ENCODE data around the gene APOBEC3B.

- no peak for TF ChIP-seq MXI1 (conservative IDR thresholded peaks at IDR 0.05; ENCODE audit: poor library complexity, severe bottlenecking)
- no peak for TF ChIP-seq TAF1 (IDR thresholded peaks at IDR 0.05; ENCODE audit: low read depth)
- TF ChIP-seq POLR2AphosphoS5 (IDR thresholded peaks at IDR 0.05), result no peak
- TF ChIP-seq, protein P1, sequence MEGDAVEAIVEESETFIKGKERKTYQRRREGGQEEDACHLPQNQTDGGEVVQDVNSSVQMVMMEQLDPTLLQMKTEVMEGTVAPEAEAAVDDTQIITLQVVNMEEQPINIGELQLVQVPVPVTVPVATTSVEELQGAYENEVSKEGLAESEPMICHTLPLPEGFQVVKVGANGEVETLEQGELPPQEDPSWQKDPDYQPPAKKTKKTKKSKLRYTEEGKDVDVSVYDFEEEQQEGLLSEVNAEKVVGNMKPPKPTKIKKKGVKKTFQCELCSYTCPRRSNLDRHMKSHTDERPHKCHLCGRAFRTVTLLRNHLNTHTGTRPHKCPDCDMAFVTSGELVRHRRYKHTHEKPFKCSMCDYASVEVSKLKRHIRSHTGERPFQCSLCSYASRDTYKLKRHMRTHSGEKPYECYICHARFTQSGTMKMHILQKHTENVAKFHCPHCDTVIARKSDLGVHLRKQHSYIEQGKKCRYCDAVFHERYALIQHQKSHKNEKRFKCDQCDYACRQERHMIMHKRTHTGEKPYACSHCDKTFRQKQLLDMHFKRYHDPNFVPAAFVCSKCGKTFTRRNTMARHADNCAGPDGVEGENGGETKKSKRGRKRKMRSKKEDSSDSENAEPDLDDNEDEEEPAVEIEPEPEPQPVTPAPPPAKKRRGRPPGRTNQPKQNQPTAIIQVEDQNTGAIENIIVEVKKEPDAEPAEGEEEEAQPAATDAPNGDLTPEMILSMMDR (IDR thresholded peaks at IDR 0.05; ENCODE audit: poor library complexity, severe bottlenecking), result no peak
- no peak for TF ChIP-seq RAD21 (conservative IDR thresholded peaks at IDR 0.05)
- no peak for TF ChIP-seq EZH2 (IDR thresholded peaks at IDR 0.05; ENCODE audit: borderline replicate concordance, insufficient read depth, low read length, poor library complexity, severe bottlenecking)
- TF ChIP-seq SMC3 (conservative IDR thresholded peaks at IDR 0.05; ENCODE audit: poor library complexity), result no peak
- no peak for TF ChIP-seq REST (IDR thresholded peaks at IDR 0.05; ENCODE audit: borderline replicate concordance)
Measured at GRCh38 chr22:38950527-38951295, 31.4 kb upstream of the APOBEC3B start.

Data from neural cell (in vitro differentiated cells).